GM21825 (cell line): ENCODE data around the gene SPG11.
"Not testable (repeated sequence)": the region's sequence is repeated elsewhere in the genome, so short reads cannot be mapped to it uniquely, and the experiment has no call there.

Experiments used
- ATAC-seq: cut with Tn5 transposase; IDR thresholded peaks from one replicate; pipeline ENCODE4 v1.9.1; 2021; ENCODE audit warnings: mild to moderate bottlenecking, moderate library complexity; ENCODE audit not compliant: unreplicated experiment

The SPG11 gene

GRCh38 chr15:44565387-44566154 lies 97.9 kb downstream of the SPG11 start:
- ATAC-seq = no peak

GRCh38 chr15:44560926-44561325 lies 102.5 kb downstream of the SPG11 start:
- ATAC-seq = not testable (repeated sequence)

GRCh38 chr15:44554934-44555723 lies 108.3 kb downstream of the SPG11 start:
- no peak for ATAC-seq

- no peak for ATAC-seq
Measured at GRCh38 chr15:44550734-44551133, 112.7 kb downstream of the SPG11 start.

GRCh38 chr15:44550256-44550655 lies 113.2 kb downstream of the SPG11 start:
- no peak for ATAC-seq

- not testable (repeated sequence) for ATAC-seq
Measured at GRCh38 chr15:44549152-44549551, 114.3 kb downstream of the SPG11 start.

GRCh38 chr15:44545913-44546802 lies 117.3 kb downstream of the SPG11 start:
- peak; percentile 56 for ATAC-seq

- not testable (repeated sequence) for ATAC-seq
Measured at GRCh38 chr15:44544745-44545144, 118.7 kb downstream of the SPG11 start.

- ATAC-seq = no peak
Measured at GRCh38 chr15:44542596-44542995, 120.9 kb downstream of the SPG11 start.

GRCh38 chr15:44541282-44541958 lies 122.0 kb downstream of the SPG11 start:
- ATAC-seq = no peak

GRCh38 chr15:44537735-44538240 lies 125.7 kb downstream of the SPG11 start:
- no peak for ATAC-seq

- peak; percentile 83 for ATAC-seq
Measured at GRCh38 chr15:44536962-44537734, 126.3 kb downstream of the SPG11 start, which contains the start of gene EIF3J. Gene EIF3J (plus strand): TSS chr15:44537147. CDS start chr15:44537195, 48 bp downstream.

- peak; percentile 54 for ATAC-seq
Measured at GRCh38 chr15:44536302-44536961, 127.0 kb downstream of the SPG11 start.

GRCh38 chr15:44535523-44536301 lies 127.8 kb downstream of the SPG11 start:
- ATAC-seq = no peak

GRCh38 chr15:44535092-44535491 lies 128.4 kb downstream of the SPG11 start:
- ATAC-seq = no peak

GRCh38 chr15:44532689-44533088 lies 130.8 kb downstream of the SPG11 start:
- no peak for ATAC-seq

GRCh38 chr15:44532275-44532674 lies 131.2 kb downstream of the SPG11 start:
- ATAC-seq = not testable (repeated sequence)

GRCh38 chr15:44530653-44531052 lies 132.8 kb downstream of the SPG11 start:
- ATAC-seq = no peak
